ENCODE measurements around the gene FGGY. TPM values are rescaled to one million over a fixed set of nuclear protein-coding genes. Genes with fewer than 3 reads are reported as not detected.

FGGY gene
- total RNA-seq, 1 donor from 2014 or later: 31.2 TPM

DNA sequence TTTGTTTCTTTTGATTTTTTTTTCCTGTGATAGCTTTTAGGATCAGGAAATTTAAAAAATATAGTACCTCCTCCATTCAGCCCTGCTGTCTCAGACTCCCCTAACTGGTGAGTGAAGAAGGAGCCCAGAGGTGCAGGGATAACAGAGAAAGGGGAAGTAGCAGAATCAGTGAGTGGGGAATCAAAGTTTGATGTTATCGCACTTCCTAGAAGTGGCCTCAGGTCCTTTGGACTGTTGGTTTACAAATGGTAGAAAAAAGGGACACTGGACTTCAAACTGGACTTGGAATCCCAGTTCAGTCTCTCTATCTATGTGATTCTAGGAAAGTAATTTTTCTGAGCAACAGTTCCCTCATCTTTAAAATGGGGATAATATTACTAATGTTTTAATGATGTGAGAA is 99.5 kb downstream of the FGGY start:
- no peak for TF ChIP-seq CTCF (IDR thresholded peaks at IDR 0.05; ENCODE audit: borderline replicate concordance)
- H3K4me3 ChIP-seq: no peak overlapping the region
- intact Hi-C loops (cut with micrococcal nuclease): no loop called here
- no peak overlapping the region for H3K27ac ChIP-seq (replicated peaks)
- H3K27me3 ChIP-seq (ENCODE audit: low read depth): no peaks in the 10 kb centered on the region
- peaks cover 36% of the 10 kb centered on the region for H3K4me1 ChIP-seq
- no peaks in the 10 kb centered on the region for H3K36me3 ChIP-seq
- DNase-seq: no peak
- no peaks in the 10 kb centered on the region for H3K9me3 ChIP-seq (replicated peaks)

GRCh38 chr1:59397139-59397858 is 100.4 kb downstream of the FGGY start:
- H3K36me3 ChIP-seq: no peaks in the 10 kb centered on the region
- no peaks in the 10 kb centered on the region for H3K27me3 ChIP-seq (ENCODE audit: low read depth)
- H3K9me3 ChIP-seq (replicated peaks): no peaks in the 10 kb centered on the region
- TF ChIP-seq CTCF (IDR thresholded peaks at IDR 0.05; ENCODE audit: borderline replicate concordance): no peak
- no peak overlapping the region for H3K4me3 ChIP-seq
- H3K4me1 ChIP-seq: peaks cover 27% of the 10 kb centered on the region
- intact Hi-C loops (cut with micrococcal nuclease): no loop called here
- no peak overlapping the region for H3K27ac ChIP-seq (replicated peaks)
- DNase-seq: no peak

GRCh38 chr1:59399642-59400041 is 102.7 kb downstream of the FGGY start:
- DNase-seq: no peak
- H3K27me3 ChIP-seq (ENCODE audit: low read depth): no peaks in the 10 kb centered on the region
- TF ChIP-seq CTCF (IDR thresholded peaks at IDR 0.05; ENCODE audit: borderline replicate concordance): no peak
- no peaks in the 10 kb centered on the region for H3K36me3 ChIP-seq
- H3K4me1 ChIP-seq: peaks cover 4% of the 10 kb centered on the region
- no peak overlapping the region for H3K4me3 ChIP-seq
- intact Hi-C loops (cut with micrococcal nuclease): no loop called here
- no peak overlapping the region for H3K27ac ChIP-seq (replicated peaks)
- no peaks in the 10 kb centered on the region for H3K9me3 ChIP-seq (replicated peaks)

- TF ChIP-seq CTCF (IDR thresholded peaks at IDR 0.05; ENCODE audit: borderline replicate concordance): no peak
Measured at GRCh38 chr1:59401581-59401980, 104.7 kb downstream of the FGGY start.

DNA sequence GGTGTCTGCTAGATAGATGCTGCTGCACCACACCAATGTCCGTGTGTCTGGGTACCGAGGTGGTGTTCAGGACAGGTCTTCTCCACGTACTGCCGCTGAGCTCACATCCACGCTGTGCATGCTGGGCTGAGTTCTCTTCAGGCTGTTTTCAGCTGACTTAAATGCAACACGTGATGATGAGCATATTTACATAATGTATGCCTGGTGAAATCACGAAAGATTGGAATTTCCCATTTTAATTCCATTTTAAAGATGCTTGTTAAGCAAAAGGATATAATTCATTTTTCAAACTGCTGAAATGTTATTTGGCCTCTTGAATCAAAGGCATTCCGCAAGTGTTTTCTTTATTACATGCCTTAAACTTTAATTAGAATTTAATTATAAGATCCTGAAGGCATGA is 107.9 kb downstream of the FGGY start:
- intact Hi-C loops (cut with micrococcal nuclease): no loop called here
- no peaks in the 10 kb centered on the region for H3K27me3 ChIP-seq (ENCODE audit: low read depth)
- H3K4me1 ChIP-seq: no peaks in the 10 kb centered on the region
- H3K27ac ChIP-seq (replicated peaks): no peak overlapping the region
- no peak for TF ChIP-seq CTCF (IDR thresholded peaks at IDR 0.05; ENCODE audit: borderline replicate concordance)
- no peak overlapping the region for H3K4me3 ChIP-seq
- no peaks in the 10 kb centered on the region for H3K36me3 ChIP-seq
- DNase-seq: no peak
- H3K9me3 ChIP-seq (replicated peaks): peaks cover 7% of the 10 kb centered on the region

More at GRCh38 chr1:59401581-59401980, 104.7 kb downstream of the FGGY start:
- no peaks in the 10 kb centered on the region for H3K36me3 ChIP-seq
- DNase-seq: no peak
- no peaks in the 10 kb centered on the region for H3K4me1 ChIP-seq
- H3K9me3 ChIP-seq (replicated peaks): peaks cover 6% of the 10 kb centered on the region
- no peak overlapping the region for H3K27ac ChIP-seq (replicated peaks)
- no peaks in the 10 kb centered on the region for H3K27me3 ChIP-seq (ENCODE audit: low read depth)
- H3K4me3 ChIP-seq: no peak overlapping the region
- intact Hi-C loops (cut with micrococcal nuclease): no loop called here

Measured in left ventricle myocardium inferior (tissue), 1 donor.